Measurements from ENCODE around the gene RAD18. TPM values are rescaled to one million over a fixed set of nuclear protein-coding genes. Genes with fewer than 3 reads are reported as not detected.

RAD18 gene, protein sequence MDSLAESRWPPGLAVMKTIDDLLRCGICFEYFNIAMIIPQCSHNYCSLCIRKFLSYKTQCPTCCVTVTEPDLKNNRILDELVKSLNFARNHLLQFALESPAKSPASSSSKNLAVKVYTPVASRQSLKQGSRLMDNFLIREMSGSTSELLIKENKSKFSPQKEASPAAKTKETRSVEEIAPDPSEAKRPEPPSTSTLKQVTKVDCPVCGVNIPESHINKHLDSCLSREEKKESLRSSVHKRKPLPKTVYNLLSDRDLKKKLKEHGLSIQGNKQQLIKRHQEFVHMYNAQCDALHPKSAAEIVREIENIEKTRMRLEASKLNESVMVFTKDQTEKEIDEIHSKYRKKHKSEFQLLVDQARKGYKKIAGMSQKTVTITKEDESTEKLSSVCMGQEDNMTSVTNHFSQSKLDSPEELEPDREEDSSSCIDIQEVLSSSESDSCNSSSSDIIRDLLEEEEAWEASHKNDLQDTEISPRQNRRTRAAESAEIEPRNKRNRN
- total RNA-seq: 10 to 100 TPM in 1 of 4 donors, 1 to 10 TPM in 3; 2.5 to 11.0 (median 7.1) TPM

GRCh38 chr3:8963137-8963853, at the start of gene RAD18:
RAD18 (minus strand) TSS chr3:8963472; CDS start chr3:8963385, 87 bp downstream.
- peaks cover 0 to 48% (median 18%) of the 10 kb centered on the region in 3 donors for H3K4me1 ChIP-seq
- TF ChIP-seq CTCF (IDR thresholded peaks at IDR 0.05) (peak in 1 of 6 experiments; percentile 40), POLR2A (IDR thresholded peaks at IDR 0.05) (peak in 1 of 4 donors; percentile 27)
- WGBS, 2 donors: 1 to 2% methylated on average over 16 to 27 of the region's 45 CpGs
- H3K27ac ChIP-seq: peak within 1 kb of the TSS; percentile 80 to 89 (median 88)
- peaks cover 0 to 9% (median 0%) of the 10 kb centered on the region in 3 donors for H3K36me3 ChIP-seq
- H3K9me3 ChIP-seq: no peaks in the 10 kb centered on the region
- peak; percentile 62 for DNase-seq
- H3K27me3 ChIP-seq: peaks cover 0 to 8% (median 0%) of the 10 kb centered on the region in 4 donors
- peak within 1 kb of the TSS; percentile 67 to 85 (median 81) for H3K4me3 ChIP-seq
- intact Hi-C loops (cut with DNase I): no loop called here

DNA sequence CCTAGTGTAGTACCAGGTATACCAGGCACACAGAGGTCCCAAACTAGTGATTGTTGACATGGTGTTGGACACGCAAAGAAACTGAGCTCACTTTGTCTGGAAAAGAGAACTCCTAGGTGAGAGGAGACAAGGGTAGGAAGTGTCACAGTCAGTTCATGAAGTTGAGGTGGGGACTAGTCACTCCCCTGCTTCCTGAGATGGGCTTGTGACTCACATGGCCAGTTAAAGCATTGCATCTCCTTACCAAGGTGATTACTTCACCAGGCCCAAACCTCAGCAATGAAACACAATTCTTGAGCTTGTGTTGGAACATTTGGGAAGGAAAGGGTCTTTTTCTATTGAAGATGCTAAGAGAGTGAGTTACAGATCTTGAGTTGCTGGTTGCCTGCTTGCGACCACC, 49.2 kb upstream of the RAD18 start:
- 88 to 100% methylated on average over 2 of the region's 2 CpGs for WGBS, 2 donors
- no peaks in the 10 kb centered on the region for H3K9me3 ChIP-seq
- H3K27ac ChIP-seq: no peak overlapping the region
- no peak for DNase-seq
- H3K36me3 ChIP-seq: peaks cover 0 to 80% (median 0%) of the 10 kb centered on the region in 3 donors
- H3K27me3 ChIP-seq: no peaks in the 10 kb centered on the region
- intact Hi-C loops (cut with DNase I): no loop called here
- H3K4me1 ChIP-seq: no peaks in the 10 kb centered on the region
- no peak for TF ChIP-seq CTCF (IDR thresholded peaks at IDR 0.05)
- H3K4me3 ChIP-seq: no peak overlapping the region

DNA sequence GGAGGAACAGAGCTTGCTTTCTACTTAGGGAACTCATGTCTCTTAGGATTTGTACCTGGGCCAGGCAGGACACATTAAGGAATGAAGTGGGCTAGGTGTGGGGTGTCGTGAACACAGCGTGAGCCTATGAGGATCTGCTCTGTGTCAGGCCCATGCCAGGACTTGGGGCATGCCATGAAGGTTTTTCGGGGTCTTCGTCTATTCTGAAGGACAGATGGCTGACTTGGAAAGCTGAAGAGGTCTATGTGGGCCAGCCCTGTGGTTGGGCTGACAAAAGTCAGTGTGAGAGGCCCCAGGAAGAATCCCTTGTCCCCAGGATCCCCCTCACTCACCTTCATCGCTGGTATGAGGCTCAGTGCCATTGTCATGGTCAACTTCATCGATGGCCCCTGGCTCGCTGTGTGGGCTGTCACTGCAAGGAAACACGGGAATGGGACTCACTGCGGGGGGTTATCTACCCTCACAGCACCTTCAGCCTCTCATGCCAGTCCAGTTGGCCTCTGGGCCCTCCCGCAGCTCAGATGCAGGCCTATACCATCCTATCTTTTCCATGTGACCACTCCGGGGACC, 46.8 kb upstream of the RAD18 start:
- no peaks in the 10 kb centered on the region for H3K9me3 ChIP-seq
- 95% methylated on average over 11 of the region's 11 CpGs for WGBS, 2 donors
- no peaks in the 10 kb centered on the region for H3K4me1 ChIP-seq
- H3K27me3 ChIP-seq: no peaks in the 10 kb centered on the region
- H3K4me3 ChIP-seq: no peak overlapping the region
- TF ChIP-seq CTCF (IDR thresholded peaks at IDR 0.05) (no peak), POLR2A (IDR thresholded peaks at IDR 0.05) (no peak)
- peaks cover 0 to 81% (median 0%) of the 10 kb centered on the region in 3 donors for H3K36me3 ChIP-seq
- H3K27ac ChIP-seq: no peak overlapping the region
- no peak for DNase-seq
- intact Hi-C loops (cut with DNase I): no loop called here

GRCh38 chr3:9008550-9009255, 45.4 kb upstream of the RAD18 start:
- H3K4me1 ChIP-seq: no peaks in the 10 kb centered on the region
- WGBS, 2 donors: 59 to 63% methylated on average over 5 to 6 of the region's 6 CpGs
- H3K36me3 ChIP-seq: peaks cover 0 to 69% (median 0%) of the 10 kb centered on the region in 3 donors
- intact Hi-C loops (cut with DNase I): no loop called here
- H3K9me3 ChIP-seq: no peaks in the 10 kb centered on the region
- H3K27me3 ChIP-seq: no peaks in the 10 kb centered on the region
- H3K27ac ChIP-seq: no peak overlapping the region
- H3K4me3 ChIP-seq: no peak overlapping the region
- no peak for TF ChIP-seq CTCF (IDR thresholded peaks at IDR 0.05)
- TF ChIP-seq POLR2A (IDR thresholded peaks at IDR 0.05): no peak
- DNase-seq: no peak
